Suprapubic skin (tissue), 4 donors: ENCODE results near the gene TRIP4. TPM values are rescaled to one million over a fixed set of nuclear protein-coding genes. Genes with fewer than 3 reads are reported as not detected.

Experiments used
- DNase-seq, 2 donors: peaks; one replicate each; pipeline ENCODE4 v3.0.0-alpha.2; 2019; ENCODE audit warnings: low spot score in 2 of 2
- H3K27ac ChIP-seq: fragments of 200-600 bp; sonication (generic); one replicate; pipeline ENCODE4 v1.5.1; 2019
- H3K27me3 ChIP-seq: fragments of 200-600 bp; sonication (generic); one replicate; pipeline ENCODE4 v1.5.1; 2019
- H3K36me3 ChIP-seq: fragments of 200-600 bp; sonication (generic); one replicate; pipeline ENCODE4 v1.5.1; 2019
- H3K4me1 ChIP-seq: fragments of 200-600 bp; sonication (generic); one replicate; pipeline ENCODE4 v1.5.1; 2019
- H3K4me3 ChIP-seq: fragments of 200-600 bp; sonication (generic); one replicate; pipeline ENCODE4 v1.5.1; 2019; ENCODE audit warnings: mild to moderate bottlenecking
- H3K9me3 ChIP-seq: fragments of 200-600 bp; sonication (generic); one replicate; pipeline ENCODE4 v1.5.1; 2019
- EP300 ChIP-seq: sonication (generic); formaldehyde crosslinking; IDR thresholded peaks from one replicate; pipeline ENCODE4 v1.6.1; 2017; ENCODE audit warnings: antibody characterized with exemption
- POLR2A ChIP-seq, 2 donors: fragments of 450-650 bp; IDR thresholded peaks; one replicate each; pipeline ENCODE4 v1.6.1; 2017; ENCODE audit warnings: antibody characterized with exemption in 2 of 2, mild to moderate bottlenecking in 2 of 2, moderate library complexity in 2 of 2
- POLR2AphosphoS5 ChIP-seq, 3 donors: sonication (generic); formaldehyde crosslinking; IDR thresholded peaks; one replicate each; pipeline ENCODE4 v1.6.1; 2017; ENCODE audit warnings: antibody characterized with exemption in 3 of 3
- WGBS: methylation state at CpG from one replicate; pipeline ENCODE4 v1.1.5; 2018; 5-methylcytosine and 5-hydroxymethylcytosine counted together
- total RNA-seq, 4 donors: library from RNA; depleted of rRNA; stranded (reverse); fragments of >200 nt; gene quantifications; one replicate each; pipeline ENCODE4 v1.1.0, GENCODE V29; 2016
- TF ChIP-seq, protein P1 (sequence below), 2 donors: fragments of 200-600 bp in 1 of 2; fragments of 450-650 bp in 1 of 2; sonication (generic) in 1 of 2; IDR thresholded peaks; one replicate each; pipeline ENCODE4 v1.5.1; 2016 to 2019; ENCODE audit warnings: antibody characterized with exemption in 2 of 2, mild to moderate bottlenecking in 1 of 2, moderate library complexity in 1 of 2

The TRIP4 gene
- total RNA-seq, 4 donors from 2014 or later = 8.3 to 22.2 (median 13.0) TPM

DNA sequence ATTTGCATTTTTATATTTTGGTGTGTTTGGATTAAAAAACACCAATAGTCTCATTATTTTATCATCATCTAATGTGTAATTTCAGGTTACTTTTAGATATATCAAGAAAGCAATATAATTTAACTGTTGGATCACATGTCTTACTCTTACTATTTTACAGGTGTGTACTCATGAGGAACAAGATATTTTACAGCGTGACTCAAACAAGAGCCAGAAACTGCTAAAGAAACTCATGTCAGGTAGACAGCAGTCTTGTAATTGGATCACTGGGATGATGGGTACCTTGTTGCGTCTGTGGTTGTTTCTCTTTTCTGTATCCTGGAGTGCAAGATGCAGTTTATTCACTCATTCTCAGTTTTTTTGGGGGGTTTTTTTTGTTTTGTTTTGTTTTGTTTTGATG is 12.9 kb downstream of the TRIP4 start:
- TF ChIP-seq, protein P1, sequence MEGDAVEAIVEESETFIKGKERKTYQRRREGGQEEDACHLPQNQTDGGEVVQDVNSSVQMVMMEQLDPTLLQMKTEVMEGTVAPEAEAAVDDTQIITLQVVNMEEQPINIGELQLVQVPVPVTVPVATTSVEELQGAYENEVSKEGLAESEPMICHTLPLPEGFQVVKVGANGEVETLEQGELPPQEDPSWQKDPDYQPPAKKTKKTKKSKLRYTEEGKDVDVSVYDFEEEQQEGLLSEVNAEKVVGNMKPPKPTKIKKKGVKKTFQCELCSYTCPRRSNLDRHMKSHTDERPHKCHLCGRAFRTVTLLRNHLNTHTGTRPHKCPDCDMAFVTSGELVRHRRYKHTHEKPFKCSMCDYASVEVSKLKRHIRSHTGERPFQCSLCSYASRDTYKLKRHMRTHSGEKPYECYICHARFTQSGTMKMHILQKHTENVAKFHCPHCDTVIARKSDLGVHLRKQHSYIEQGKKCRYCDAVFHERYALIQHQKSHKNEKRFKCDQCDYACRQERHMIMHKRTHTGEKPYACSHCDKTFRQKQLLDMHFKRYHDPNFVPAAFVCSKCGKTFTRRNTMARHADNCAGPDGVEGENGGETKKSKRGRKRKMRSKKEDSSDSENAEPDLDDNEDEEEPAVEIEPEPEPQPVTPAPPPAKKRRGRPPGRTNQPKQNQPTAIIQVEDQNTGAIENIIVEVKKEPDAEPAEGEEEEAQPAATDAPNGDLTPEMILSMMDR (IDR thresholded peaks at IDR 0.05) = no peak
- no peak for TF ChIP-seq POLR2AphosphoS5 (IDR thresholded peaks at IDR 0.05)
- TF ChIP-seq EP300 = no peak
- no peak for TF ChIP-seq POLR2A (IDR thresholded peaks at IDR 0.05)
- no peaks in the 10 kb centered on the region for H3K4me1 ChIP-seq
- 93% methylated on average over 2 of the region's 2 CpGs for WGBS
- peaks cover 91% of the 10 kb centered on the region for H3K36me3 ChIP-seq
- H3K4me3 ChIP-seq = no peak overlapping the region
- H3K27me3 ChIP-seq = no peaks in the 10 kb centered on the region
- H3K27ac ChIP-seq = no peak overlapping the region
- no peaks in the 10 kb centered on the region for H3K9me3 ChIP-seq
- DNase-seq = no peak

GRCh38 chr15:64412216-64412615 is 24.6 kb downstream of the TRIP4 start:
- H3K9me3 ChIP-seq = no peaks in the 10 kb centered on the region
- no peak for TF ChIP-seq POLR2A (IDR thresholded peaks at IDR 0.05)
- TF ChIP-seq, protein P1 (IDR thresholded peaks at IDR 0.05) = no peak
- TF ChIP-seq EP300 = no peak
- TF ChIP-seq POLR2AphosphoS5 (IDR thresholded peaks at IDR 0.05) = no peak
- peaks cover 85% of the 10 kb centered on the region for H3K36me3 ChIP-seq
- DNase-seq = no peak
- no peak overlapping the region for H3K27ac ChIP-seq
- H3K4me1 ChIP-seq = no peaks in the 10 kb centered on the region
- no peak overlapping the region for H3K4me3 ChIP-seq
- no peaks in the 10 kb centered on the region for H3K27me3 ChIP-seq
- WGBS = 53% methylated on average over 2 of the region's 2 CpGs

GRCh38 chr15:64422697-64423096 is 35.1 kb downstream of the TRIP4 start:
- Histone ChIP-seq H3K9me3 (no peaks in the 10 kb centered on the region), H3K36me3 (peaks cover 80% of the 10 kb centered on the region), H3K27me3 (no peaks in the 10 kb centered on the region), H3K27ac (no peak overlapping the region), H3K4me3 (no peak overlapping the region), H3K4me1 (no peaks in the 10 kb centered on the region)
- DNase-seq = no peak
- 88% methylated on average over 2 of the region's 2 CpGs for WGBS
- TF ChIP-seq EP300 (no peak), POLR2A (IDR thresholded peaks at IDR 0.05) (no peak), POLR2AphosphoS5 (IDR thresholded peaks at IDR 0.05) (no peak)
- TF ChIP-seq, protein P1 (IDR thresholded peaks at IDR 0.05) = no peak

DNA sequence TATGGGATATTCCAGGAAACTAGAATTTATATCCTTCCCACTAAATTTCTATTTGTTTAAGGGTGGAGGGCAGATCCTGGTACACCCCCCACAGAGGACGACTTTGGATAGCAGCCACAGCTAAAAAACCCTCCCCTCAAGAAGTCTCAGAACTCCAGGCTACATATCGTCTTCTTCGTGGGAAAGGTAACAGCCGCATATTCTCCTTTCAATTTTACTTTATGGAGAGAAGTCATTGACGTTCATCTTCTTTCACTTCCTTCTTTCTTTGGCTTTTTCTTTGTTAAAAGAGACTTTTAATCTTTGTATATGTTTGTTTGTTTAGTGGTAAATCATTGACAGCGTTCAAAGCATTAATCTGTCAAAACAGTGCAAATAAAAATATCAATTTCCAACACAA is 36.3 kb downstream of the TRIP4 start:
- TF ChIP-seq EP300 (no peak), POLR2A (IDR thresholded peaks at IDR 0.05) (no peak), POLR2AphosphoS5 (IDR thresholded peaks at IDR 0.05) (no peak)
- TF ChIP-seq, protein P1 (IDR thresholded peaks at IDR 0.05) = no peak
- Histone ChIP-seq H3K9me3 (no peaks in the 10 kb centered on the region), H3K27ac (no peak overlapping the region), H3K36me3 (peaks cover 80% of the 10 kb centered on the region), H3K4me3 (no peak overlapping the region), H3K27me3 (no peaks in the 10 kb centered on the region), H3K4me1 (no peaks in the 10 kb centered on the region)
- WGBS = 89% methylated on average over 6 of the region's 6 CpGs
- DNase-seq = no peak

- H3K36me3 ChIP-seq = peaks cover 69% of the 10 kb centered on the region
- no peak for DNase-seq
- H3K27me3 ChIP-seq = no peaks in the 10 kb centered on the region
- no peak overlapping the region for H3K27ac ChIP-seq
- H3K4me3 ChIP-seq = no peak overlapping the region
- TF ChIP-seq POLR2A (IDR thresholded peaks at IDR 0.05) = no peak
- TF ChIP-seq EP300 = no peak
- TF ChIP-seq POLR2AphosphoS5 (IDR thresholded peaks at IDR 0.05) = no peak
- TF ChIP-seq, protein P1 (IDR thresholded peaks at IDR 0.05) = no peak
- no peaks in the 10 kb centered on the region for H3K9me3 ChIP-seq
- peaks cover 6% of the 10 kb centered on the region for H3K4me1 ChIP-seq
- 66% methylated on average over 3 of the region's 3 CpGs for WGBS
These were observed 37.6 kb downstream of the TRIP4 start for GRCh38 chr15:64425221-64425620.
